Activated CD4-positive, alpha-beta T cell treated with anti-CD3 and anti-CD28 coated beads, Interleukin-2, amount 50 U/mL, for 16 hours (primary cell): Measurements from ENCODE around the gene ATG4D.
"Not testable (repeated sequence)": the region's sequence is repeated elsewhere in the genome, so short reads cannot be mapped to it uniquely, and the experiment has no call there.

ENCODE experiments used
- DNase-seq: peaks from one replicate; pipeline ENCODE4 v3.0.0-alpha.2; 2020

ATG4D gene

GRCh38 chr19:10553087-10553667, 9.5 kb downstream of the ATG4D start:
- DNase-seq = no peak

GRCh38 chr19:10553943-10554381, 10.3 kb downstream of the ATG4D start:
- peak; percentile 64 for DNase-seq

GRCh38 chr19:10554760-10555609, 11.3 kb downstream of the ATG4D start:
- no peak for DNase-seq

GRCh38 chr19:10555610-10555973, 11.9 kb downstream of the ATG4D start:
- no peak for DNase-seq

GRCh38 chr19:10557603-10558197, 14.0 kb downstream of the ATG4D start:
- DNase-seq = no peak

GRCh38 chr19:10560154-10560553, 16.4 kb downstream of the ATG4D start:
- DNase-seq = no peak

- no peak for DNase-seq
Observed at GRCh38 chr19:10562609-10563008, 18.9 kb downstream of the ATG4D start.

GRCh38 chr19:10565028-10565566, 21.4 kb downstream of the ATG4D start:
- peak; percentile 63 for DNase-seq

- DNase-seq = peak; percentile 99
Observed at GRCh38 chr19:10565567-10566407, 22.1 kb downstream of the ATG4D start, which contains the start of gene KRI1. Gene KRI1 (minus strand): TSS chr19:10566010. CDS start chr19:10565999, 11 bp downstream.

GRCh38 chr19:10566408-10566657, 22.6 kb downstream of the ATG4D start:
- no peak for DNase-seq

GRCh38 chr19:10566658-10567410, 23.1 kb downstream of the ATG4D start:
- DNase-seq = peak; percentile 75

GRCh38 chr19:10567656-10568055, 24.0 kb downstream of the ATG4D start:
- DNase-seq = no peak

GRCh38 chr19:10568062-10568825, 24.5 kb downstream of the ATG4D start:
- DNase-seq = peak; percentile 47

- peak; percentile 100 for DNase-seq
Observed at GRCh38 chr19:10568826-10569651, 25.3 kb downstream of the ATG4D start, which contains the start of gene CDKN2D. Gene CDKN2D (minus strand): TSS chr19:10568979. CDS start chr19:10568653, 326 bp downstream.

- DNase-seq = not testable (repeated sequence)
Observed at GRCh38 chr19:10573793-10574192, 30.1 kb downstream of the ATG4D start.

- no peak for DNase-seq
Observed at GRCh38 chr19:10574462-10574861, 30.8 kb downstream of the ATG4D start.

GRCh38 chr19:10575011-10575716, 31.5 kb downstream of the ATG4D start:
- no peak for DNase-seq

GRCh38 chr19:10577951-10578350, 34.2 kb downstream of the ATG4D start:
- no peak for DNase-seq

GRCh38 chr19:10580979-10581631, 37.4 kb downstream of the ATG4D start:
- DNase-seq = peak; percentile 88
